ENCODE data around the gene SORCS1.

DNA sequence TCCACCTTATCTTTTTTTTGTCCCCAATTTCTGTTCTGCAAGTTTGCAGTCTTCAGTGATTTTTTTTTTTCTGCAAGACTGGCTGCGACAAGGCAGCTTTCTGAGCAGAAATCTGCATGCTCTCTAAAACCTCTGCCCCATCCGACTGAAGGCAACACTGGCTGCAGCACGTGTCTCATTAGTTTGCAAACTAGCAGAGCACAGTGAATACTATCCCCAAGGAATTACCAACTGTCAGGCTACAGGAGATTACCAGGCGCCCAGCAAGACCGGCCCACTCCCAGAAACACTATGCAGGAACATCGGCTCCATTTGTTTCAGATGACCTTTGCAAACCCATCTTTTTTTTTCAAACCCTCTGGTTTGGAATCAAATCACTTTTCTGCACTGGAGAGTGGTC is 538.8 kb downstream of the SORCS1 start:
- TF ChIP-seq, protein P1, sequence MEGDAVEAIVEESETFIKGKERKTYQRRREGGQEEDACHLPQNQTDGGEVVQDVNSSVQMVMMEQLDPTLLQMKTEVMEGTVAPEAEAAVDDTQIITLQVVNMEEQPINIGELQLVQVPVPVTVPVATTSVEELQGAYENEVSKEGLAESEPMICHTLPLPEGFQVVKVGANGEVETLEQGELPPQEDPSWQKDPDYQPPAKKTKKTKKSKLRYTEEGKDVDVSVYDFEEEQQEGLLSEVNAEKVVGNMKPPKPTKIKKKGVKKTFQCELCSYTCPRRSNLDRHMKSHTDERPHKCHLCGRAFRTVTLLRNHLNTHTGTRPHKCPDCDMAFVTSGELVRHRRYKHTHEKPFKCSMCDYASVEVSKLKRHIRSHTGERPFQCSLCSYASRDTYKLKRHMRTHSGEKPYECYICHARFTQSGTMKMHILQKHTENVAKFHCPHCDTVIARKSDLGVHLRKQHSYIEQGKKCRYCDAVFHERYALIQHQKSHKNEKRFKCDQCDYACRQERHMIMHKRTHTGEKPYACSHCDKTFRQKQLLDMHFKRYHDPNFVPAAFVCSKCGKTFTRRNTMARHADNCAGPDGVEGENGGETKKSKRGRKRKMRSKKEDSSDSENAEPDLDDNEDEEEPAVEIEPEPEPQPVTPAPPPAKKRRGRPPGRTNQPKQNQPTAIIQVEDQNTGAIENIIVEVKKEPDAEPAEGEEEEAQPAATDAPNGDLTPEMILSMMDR (IDR thresholded peaks at IDR 0.05), result no peak
- TF ChIP-seq POLR2A (IDR thresholded peaks at IDR 0.05) (no peak), POLR2AphosphoS5 (IDR thresholded peaks at IDR 0.05) (no peak)
